Neural cell (in vitro differentiated cells): Measurements from ENCODE around the gene IFT81. TPM values are rescaled to one million over a fixed set of nuclear protein-coding genes. Genes with fewer than 3 reads are reported as not detected.
"Not testable (repeated sequence)": the region's sequence is repeated elsewhere in the genome, so short reads cannot be mapped to it uniquely, and the experiment has no call there.

Experiments used
- H2AFZ ChIP-seq: fragments of 200-600, 300-800 bp; sonication (generic), shearing (Covaris generic); 2 replicates; pipeline ENCODE4 v1.6.0; 2014; ENCODE audit warnings: low read depth, mild to moderate bottlenecking, antibody characterized with exemption, low read length, moderate library complexity
- H3F3A ChIP-seq: fragments of 200-600 bp; shearing (Covaris generic); 2 replicates; pipeline ENCODE4 v1.6.1; 2016; ENCODE audit warnings: mild to moderate bottlenecking, moderate library complexity, mixed read lengths, antibody characterized with exemption, low read length; ENCODE audit not compliant: insufficient read depth, poor library complexity, severe bottlenecking
- H3K27ac ChIP-seq: fragments of 200-600, 300-800 bp; sonication (generic), shearing (Covaris generic); 2 replicates; pipeline ENCODE4 v1.5.1; 2014; ENCODE audit warnings: mild to moderate bottlenecking, low read length, moderate library complexity
- H3K27me3 ChIP-seq: fragments of 300-800, 200-600 bp; sonication (generic), shearing (Covaris generic); 2 replicates; pipeline ENCODE4 v1.6.0; 2014; ENCODE audit warnings: mild to moderate bottlenecking, low read depth, low read length, moderate library complexity; ENCODE audit not compliant: insufficient read depth
- H3K36me3 ChIP-seq: fragments of 300-800, 200-600 bp; sonication (generic), shearing (Covaris generic); 2 replicates; pipeline ENCODE4 v1.5.1; 2014; ENCODE audit warnings: mild to moderate bottlenecking, antibody characterized with exemption, low read length, moderate library complexity; ENCODE audit not compliant: insufficient read depth
- H3K4me2 ChIP-seq: fragments of 300-800, 200-600 bp; sonication (generic), shearing (Covaris generic); 2 replicates; pipeline ENCODE4 v1.6.0; 2014; ENCODE audit warnings: mild to moderate bottlenecking, low read length
- H3K4me3 ChIP-seq: fragments of 300-800, 200-600 bp; sonication (generic), shearing (Covaris generic); 2 replicates; pipeline ENCODE4 v1.5.1; 2014; ENCODE audit warnings: mild to moderate bottlenecking, low read length, moderate library complexity
- H3K79me2 ChIP-seq: fragments of 200-600 bp; shearing (Covaris generic); replicated peaks from 2 replicates; pipeline ENCODE4 v1.6.0; 2014; ENCODE audit warnings: mild to moderate bottlenecking, low read length, moderate library complexity; ENCODE audit not compliant: insufficient read depth
- H3K9ac ChIP-seq: fragments of 300-800, 200-600 bp; sonication (generic), shearing (Covaris generic); 2 replicates; pipeline ENCODE4 v1.6.1; 2016; ENCODE audit warnings: mild to moderate bottlenecking, low read length, mixed read lengths
- H3K9me2 ChIP-seq: fragments of 200-600 bp; shearing (Covaris generic); 2 replicates; pipeline ENCODE4 v1.6.1; 2016; ENCODE audit warnings: mild to moderate bottlenecking, low read length, mixed read lengths; ENCODE audit not compliant: insufficient read depth
- H3K9me3 ChIP-seq: fragments of 200-600, 300-800 bp; sonication (generic), shearing (Covaris generic); 2 replicates; pipeline ENCODE4 v1.6.1; 2016; ENCODE audit warnings: mild to moderate bottlenecking, mixed run types, low read length, moderate library complexity, mixed read lengths
- H4K20me1 ChIP-seq: fragments of 200-600 bp; shearing (Covaris generic); 2 replicates; pipeline ENCODE4 v1.6.1; 2016; ENCODE audit warnings: mild to moderate bottlenecking, mixed run types; ENCODE audit not compliant: insufficient read depth
- EP300 ChIP-seq: fragments of 450-650 bp; conservative IDR thresholded peaks from 2 replicates; pipeline ENCODE4 v1.6.1; 2014; ENCODE audit warnings: antibody characterized with exemption, mild to moderate bottlenecking, moderate library complexity; ENCODE audit not compliant: poor library complexity, severe bottlenecking
- EZH2 ChIP-seq: fragments of 200-600, 300-800 bp; shearing (Covaris generic), sonication (generic); IDR thresholded peaks from 2 replicates; pipeline ENCODE4 v1.6.1; 2014; ENCODE audit warnings: antibody characterized with exemption, low read length, borderline replicate concordance, mild to moderate bottlenecking; ENCODE audit not compliant: insufficient read depth, poor library complexity, severe bottlenecking
- MXI1 ChIP-seq: fragments of 450-650 bp; conservative IDR thresholded peaks from 2 replicates; pipeline ENCODE4 v1.6.1; 2014; ENCODE audit warnings: antibody characterized with exemption, mild to moderate bottlenecking; ENCODE audit not compliant: poor library complexity, severe bottlenecking
- POLR2AphosphoS5 ChIP-seq: IDR thresholded peaks from 2 replicates; pipeline ENCODE4 v1.6.1; 2012
- RAD21 ChIP-seq: fragments of 450-650 bp; conservative IDR thresholded peaks from 2 replicates; pipeline ENCODE4 v1.6.1; 2014; ENCODE audit warnings: antibody characterized with exemption, mild to moderate bottlenecking, moderate library complexity
- SMC3 ChIP-seq: fragments of 450-650 bp; conservative IDR thresholded peaks from 2 replicates; pipeline ENCODE4 v1.6.1; 2014; ENCODE audit warnings: antibody characterized with exemption, mild to moderate bottlenecking, moderate library complexity; ENCODE audit not compliant: poor library complexity
- TAF1 ChIP-seq: IDR thresholded peaks from 2 replicates; pipeline ENCODE4 v1.6.1; 2012; ENCODE audit warnings: low read depth
- polyA plus RNA-seq: library from polyadenylated mRNA; depleted of rRNA; stranded (reverse); fragments of >200 nt; gene quantifications from 2 replicates; pipeline ENCODE4 v1.2.3, GENCODE V29; 2014
- TF ChIP-seq, protein P1 (sequence below): fragments of 450-650 bp; IDR thresholded peaks from 2 replicates; pipeline ENCODE4 v1.5.1; 2014; ENCODE audit warnings: antibody characterized with exemption, mild to moderate bottlenecking, moderate library complexity; ENCODE audit not compliant: poor library complexity, severe bottlenecking
- TF ChIP-seq, protein P2 (sequence below): IDR thresholded peaks from 2 replicates; pipeline ENCODE4 v1.6.1; 2012; ENCODE audit warnings: borderline replicate concordance

The IFT81 gene
- polyA plus RNA-seq, 1 donor from 2014 or later: 120 TPM

DNA sequence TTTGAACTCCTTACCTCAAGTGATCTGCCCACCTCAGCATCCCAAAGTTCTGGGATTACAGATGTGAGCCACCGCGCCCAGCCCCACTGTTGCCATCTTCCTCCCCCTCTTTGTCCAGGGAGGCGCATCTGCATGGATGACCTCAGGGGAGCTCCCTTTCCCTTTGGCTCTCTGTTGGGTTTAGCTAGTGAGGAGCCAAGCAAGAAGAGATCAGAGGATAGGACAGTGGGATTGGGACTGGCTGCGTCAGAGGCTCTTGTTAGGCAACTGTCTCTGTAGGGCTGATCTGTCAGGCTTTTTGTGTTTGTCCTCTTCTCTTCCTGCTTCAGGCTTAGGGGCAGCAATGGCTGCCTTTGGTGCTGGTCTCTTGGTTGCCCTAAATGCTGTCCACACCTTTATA is 8.5 kb upstream of the IFT81 start:
- Histone ChIP-seq H3K36me3 (no peaks in the 10 kb centered on the region), H4K20me1 (no peaks in the 10 kb centered on the region), H3F3A (no peaks in the 10 kb centered on the region), H3K27ac (no peak overlapping the region), H3K9ac (no peak overlapping the region), H2AFZ (no peak overlapping the region), H3K4me2 (no peak overlapping the region), H3K27me3 (no peaks in the 10 kb centered on the region), H3K4me3 (no peak overlapping the region), H3K9me2 (no peaks in the 10 kb centered on the region), H3K79me2 (no peaks in the 10 kb centered on the region), H3K9me3 (no peaks in the 10 kb centered on the region)
- TF ChIP-seq EZH2 (no peak), RAD21 (no peak), MXI1 (no peak), EP300 (no peak), TAF1 (no peak)
- TF ChIP-seq, protein P1, sequence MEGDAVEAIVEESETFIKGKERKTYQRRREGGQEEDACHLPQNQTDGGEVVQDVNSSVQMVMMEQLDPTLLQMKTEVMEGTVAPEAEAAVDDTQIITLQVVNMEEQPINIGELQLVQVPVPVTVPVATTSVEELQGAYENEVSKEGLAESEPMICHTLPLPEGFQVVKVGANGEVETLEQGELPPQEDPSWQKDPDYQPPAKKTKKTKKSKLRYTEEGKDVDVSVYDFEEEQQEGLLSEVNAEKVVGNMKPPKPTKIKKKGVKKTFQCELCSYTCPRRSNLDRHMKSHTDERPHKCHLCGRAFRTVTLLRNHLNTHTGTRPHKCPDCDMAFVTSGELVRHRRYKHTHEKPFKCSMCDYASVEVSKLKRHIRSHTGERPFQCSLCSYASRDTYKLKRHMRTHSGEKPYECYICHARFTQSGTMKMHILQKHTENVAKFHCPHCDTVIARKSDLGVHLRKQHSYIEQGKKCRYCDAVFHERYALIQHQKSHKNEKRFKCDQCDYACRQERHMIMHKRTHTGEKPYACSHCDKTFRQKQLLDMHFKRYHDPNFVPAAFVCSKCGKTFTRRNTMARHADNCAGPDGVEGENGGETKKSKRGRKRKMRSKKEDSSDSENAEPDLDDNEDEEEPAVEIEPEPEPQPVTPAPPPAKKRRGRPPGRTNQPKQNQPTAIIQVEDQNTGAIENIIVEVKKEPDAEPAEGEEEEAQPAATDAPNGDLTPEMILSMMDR: no peak

DNA sequence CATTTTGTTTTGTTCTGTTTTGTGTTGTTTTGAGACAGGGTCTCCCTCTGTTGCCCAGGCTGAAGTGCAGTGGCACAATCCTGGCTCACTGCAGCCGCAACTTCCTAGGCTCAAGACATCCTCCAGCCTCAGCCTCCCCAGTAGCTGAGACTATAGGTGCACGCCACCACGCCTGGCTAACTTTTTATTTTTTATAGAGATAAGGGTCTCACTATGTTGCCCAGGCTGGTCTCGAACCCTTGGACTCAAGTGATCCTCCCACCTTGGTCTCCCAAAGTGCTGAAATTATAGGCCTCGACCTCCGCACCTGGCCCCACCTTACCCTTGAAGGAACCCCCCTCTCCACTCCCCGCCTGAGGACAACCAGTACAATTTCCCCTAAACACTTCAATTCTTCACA is 7.5 kb upstream of the IFT81 start:
- H3K36me3 ChIP-seq: no peaks in the 10 kb centered on the region
- no peaks in the 10 kb centered on the region for H3K9me2 ChIP-seq
- H3K27me3 ChIP-seq: no peaks in the 10 kb centered on the region
- no peaks in the 10 kb centered on the region for H4K20me1 ChIP-seq
- H3K79me2 ChIP-seq: no peaks in the 10 kb centered on the region
- no peak overlapping the region for H3K9ac ChIP-seq
- no peak overlapping the region for H3K4me2 ChIP-seq
- H3K9me3 ChIP-seq: no peaks in the 10 kb centered on the region
- TF ChIP-seq EZH2 (no peak), POLR2AphosphoS5 (no peak), TAF1 (no peak), SMC3 (no peak), EP300 (no peak), MXI1 (no peak), RAD21 (no peak)
- TF ChIP-seq, protein P2, sequence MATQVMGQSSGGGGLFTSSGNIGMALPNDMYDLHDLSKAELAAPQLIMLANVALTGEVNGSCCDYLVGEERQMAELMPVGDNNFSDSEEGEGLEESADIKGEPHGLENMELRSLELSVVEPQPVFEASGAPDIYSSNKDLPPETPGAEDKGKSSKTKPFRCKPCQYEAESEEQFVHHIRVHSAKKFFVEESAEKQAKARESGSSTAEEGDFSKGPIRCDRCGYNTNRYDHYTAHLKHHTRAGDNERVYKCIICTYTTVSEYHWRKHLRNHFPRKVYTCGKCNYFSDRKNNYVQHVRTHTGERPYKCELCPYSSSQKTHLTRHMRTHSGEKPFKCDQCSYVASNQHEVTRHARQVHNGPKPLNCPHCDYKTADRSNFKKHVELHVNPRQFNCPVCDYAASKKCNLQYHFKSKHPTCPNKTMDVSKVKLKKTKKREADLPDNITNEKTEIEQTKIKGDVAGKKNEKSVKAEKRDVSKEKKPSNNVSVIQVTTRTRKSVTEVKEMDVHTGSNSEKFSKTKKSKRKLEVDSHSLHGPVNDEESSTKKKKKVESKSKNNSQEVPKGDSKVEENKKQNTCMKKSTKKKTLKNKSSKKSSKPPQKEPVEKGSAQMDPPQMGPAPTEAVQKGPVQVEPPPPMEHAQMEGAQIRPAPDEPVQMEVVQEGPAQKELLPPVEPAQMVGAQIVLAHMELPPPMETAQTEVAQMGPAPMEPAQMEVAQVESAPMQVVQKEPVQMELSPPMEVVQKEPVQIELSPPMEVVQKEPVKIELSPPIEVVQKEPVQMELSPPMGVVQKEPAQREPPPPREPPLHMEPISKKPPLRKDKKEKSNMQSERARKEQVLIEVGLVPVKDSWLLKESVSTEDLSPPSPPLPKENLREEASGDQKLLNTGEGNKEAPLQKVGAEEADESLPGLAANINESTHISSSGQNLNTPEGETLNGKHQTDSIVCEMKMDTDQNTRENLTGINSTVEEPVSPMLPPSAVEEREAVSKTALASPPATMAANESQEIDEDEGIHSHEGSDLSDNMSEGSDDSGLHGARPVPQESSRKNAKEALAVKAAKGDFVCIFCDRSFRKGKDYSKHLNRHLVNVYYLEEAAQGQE: no peak
- TF ChIP-seq, protein P1: no peak
- no peak overlapping the region for H2AFZ ChIP-seq
- no peak overlapping the region for H3K27ac ChIP-seq
- no peaks in the 10 kb centered on the region for H3F3A ChIP-seq
- H3K4me3 ChIP-seq: no peak overlapping the region

DNA sequence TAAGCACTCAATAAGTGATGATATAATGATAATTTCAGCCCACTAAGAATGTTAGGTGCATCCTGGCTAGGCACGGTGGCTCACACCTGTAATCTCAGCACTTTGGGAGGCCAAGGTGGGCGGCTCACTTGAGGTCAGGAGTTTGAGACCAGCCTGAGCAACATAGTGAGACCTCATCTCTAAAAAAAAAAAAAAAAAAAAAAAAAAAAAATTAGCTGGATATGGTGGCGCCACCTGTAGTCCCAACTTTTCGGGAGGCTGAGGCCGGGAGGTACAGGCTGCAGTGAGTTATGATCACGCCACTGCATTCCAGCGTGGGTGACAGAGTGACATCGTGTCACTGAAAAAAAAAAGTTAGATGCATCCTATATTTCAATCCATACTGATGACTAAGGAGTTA is 6.9 kb upstream of the IFT81 start:
- not testable (repeated sequence) for H3K9ac ChIP-seq, H3K36me3 ChIP-seq, H3K4me2 ChIP-seq, H3K9me2 ChIP-seq, H3K79me2 ChIP-seq, H3K9me3 ChIP-seq, H3F3A ChIP-seq, H3K4me3 ChIP-seq, H4K20me1 ChIP-seq, H3K27ac ChIP-seq, H3K27me3 ChIP-seq, H2AFZ ChIP-seq
